Neural progenitor cell (in vitro differentiated cells): ENCODE measurements around the gene ZXDB. TPM values are rescaled to one million over a fixed set of nuclear protein-coding genes. Genes with fewer than 3 reads are reported as not detected.
"Not testable (repeated sequence)": the region's sequence is repeated elsewhere in the genome, so short reads cannot be mapped to it uniquely, and the experiment has no call there.

Source experiments
- DNase-seq: peaks from one replicate; pipeline ENCODE4 v3.0.0-alpha.2; 2016; ENCODE audit warnings: low spot score
- H2AFZ ChIP-seq: fragments of 200-600 bp; sonication (generic); replicated peaks from 2 replicates; pipeline ENCODE4 v1.6.1; 2016; ENCODE audit warnings: antibody characterized with exemption
- H3F3A ChIP-seq: fragments of 200-600 bp; sonication (generic); 2 replicates; pipeline ENCODE4 v1.6.1; 2016; ENCODE audit warnings: antibody characterized with exemption, low read depth
- H3K27ac ChIP-seq: fragments of 200-600 bp; sonication (generic); 2 replicates; pipeline ENCODE4 v1.5.1; 2016; ENCODE audit warnings: mild to moderate bottlenecking
- H3K27me3 ChIP-seq: fragments of 200-600 bp; sonication (generic); 2 replicates; pipeline ENCODE4 v1.6.1; 2016; ENCODE audit warnings: mild to moderate bottlenecking, moderate library complexity
- H3K36me3 ChIP-seq: fragments of 200-600 bp; sonication (generic); 2 replicates; pipeline ENCODE4 v1.5.1; 2016
- H3K4me1 ChIP-seq: fragments of 200-600 bp; sonication (generic); 2 replicates; pipeline ENCODE4 v1.6.1; 2016; ENCODE audit warnings: mixed run types
- H3K4me2 ChIP-seq: fragments of 200-600 bp; sonication (generic); 2 replicates; pipeline ENCODE4 v1.6.1; 2016
- H3K4me3 ChIP-seq: fragments of 200-600 bp; sonication (generic); 2 replicates; pipeline ENCODE4 v1.5.1; 2016
- H3K79me2 ChIP-seq: fragments of 200-600 bp; sonication (generic); 2 replicates; pipeline ENCODE4 v1.6.1; 2016; ENCODE audit warnings: low read depth
- H3K9ac ChIP-seq: fragments of 200-600 bp; sonication (generic); 2 replicates; pipeline ENCODE4 v1.6.1; 2016
- H3K9me3 ChIP-seq: fragments of 200-600 bp; sonication (generic); 2 replicates; pipeline ENCODE4 v1.5.1; 2016; ENCODE audit warnings: low read depth
- H4K20me1 ChIP-seq: fragments of 200-600 bp; sonication (generic); 2 replicates; pipeline ENCODE4 v1.6.1; 2016; ENCODE audit warnings: low read depth
- H3K27ac Mint-ChIP-seq: 3 replicates; pipeline ENCODE4 v1.8.0; 2021; ENCODE audit warnings: mixed read lengths
- H3K27me3 Mint-ChIP-seq: 2 replicates; pipeline ENCODE4 v1.8.0; 2022; ENCODE audit warnings: low read depth, mild to moderate bottlenecking, inconsistent platforms, moderate library complexity, mixed read lengths; ENCODE audit not compliant: insufficient read depth
- H3K36me3 Mint-ChIP-seq: 3 replicates; pipeline ENCODE4 v1.8.0; 2021; ENCODE audit warnings: mixed read lengths
- H3K4me1 Mint-ChIP-seq: 3 replicates; pipeline ENCODE4 v1.8.0; 2021; ENCODE audit warnings: mixed read lengths
- H3K4me3 Mint-ChIP-seq: 3 replicates; pipeline ENCODE4 v1.8.0; 2021; ENCODE audit warnings: mild to moderate bottlenecking, moderate library complexity, mixed read lengths
- H3K9me3 Mint-ChIP-seq: 3 replicates; pipeline ENCODE4 v1.8.0; 2020; ENCODE audit warnings: mixed read lengths
- EZH2 ChIP-seq: fragments of 200-600 bp; sonication (generic); IDR thresholded peaks from 2 replicates; pipeline ENCODE4 v1.6.1; 2017; ENCODE audit warnings: antibody characterized with exemption, mild to moderate bottlenecking, moderate library complexity
- EZH2phosphoT487 ChIP-seq: fragments of 200-600 bp; sonication (generic); IDR thresholded peaks from 2 replicates; pipeline ENCODE4 v1.6.1; 2017; ENCODE audit warnings: antibody characterized with exemption
- total RNA-seq: library from RNA; depleted of rRNA; stranded (reverse); fragments of >200 nt; gene quantifications from 2 replicates; pipeline ENCODE4 v1.2.3, GENCODE V29; 2015; ENCODE audit warnings: low replicate concordance
- TF ChIP-seq, protein P1 (sequence below): fragments of 200-600 bp; sonication (generic); IDR thresholded peaks from 2 replicates; pipeline ENCODE4 v1.5.1; 2017; ENCODE audit warnings: antibody characterized with exemption, mild to moderate bottlenecking

The ZXDB gene
- total RNA-seq, 1 donor from 2014 or later, result 8.3 TPM

GRCh38 chrX:57607295-57608187 lies 15.7 kb downstream of the ZXDB start:
- H3K9ac ChIP-seq, result no peak overlapping the region
- no peak overlapping the region for H2AFZ ChIP-seq
- peak; percentile 46 for DNase-seq
- Mint-ChIP-seq H3K4me3 (peak overlapping the region; percentile 71), H3K4me1 (no peaks in the 10 kb centered on the region), H3K27ac (no peak overlapping the region), H3K27me3 (no peaks in the 10 kb centered on the region), H3K9me3 (peaks cover 13% of the 10 kb centered on the region), H3K36me3 (no peaks in the 10 kb centered on the region)
- peaks cover 5% of the 10 kb centered on the region for H3K4me1 ChIP-seq
- H4K20me1 ChIP-seq, result no peaks in the 10 kb centered on the region
- H3K9me3 ChIP-seq, result no peaks in the 10 kb centered on the region
- no peaks in the 10 kb centered on the region for H3F3A ChIP-seq
- H3K27ac ChIP-seq, result no peak overlapping the region
- peak overlapping the region; percentile 25 for H3K4me3 ChIP-seq
- H3K27me3 ChIP-seq, result no peaks in the 10 kb centered on the region
- no peaks in the 10 kb centered on the region for H3K36me3 ChIP-seq
- no peak for TF ChIP-seq EZH2phosphoT487
- TF ChIP-seq, protein P1, sequence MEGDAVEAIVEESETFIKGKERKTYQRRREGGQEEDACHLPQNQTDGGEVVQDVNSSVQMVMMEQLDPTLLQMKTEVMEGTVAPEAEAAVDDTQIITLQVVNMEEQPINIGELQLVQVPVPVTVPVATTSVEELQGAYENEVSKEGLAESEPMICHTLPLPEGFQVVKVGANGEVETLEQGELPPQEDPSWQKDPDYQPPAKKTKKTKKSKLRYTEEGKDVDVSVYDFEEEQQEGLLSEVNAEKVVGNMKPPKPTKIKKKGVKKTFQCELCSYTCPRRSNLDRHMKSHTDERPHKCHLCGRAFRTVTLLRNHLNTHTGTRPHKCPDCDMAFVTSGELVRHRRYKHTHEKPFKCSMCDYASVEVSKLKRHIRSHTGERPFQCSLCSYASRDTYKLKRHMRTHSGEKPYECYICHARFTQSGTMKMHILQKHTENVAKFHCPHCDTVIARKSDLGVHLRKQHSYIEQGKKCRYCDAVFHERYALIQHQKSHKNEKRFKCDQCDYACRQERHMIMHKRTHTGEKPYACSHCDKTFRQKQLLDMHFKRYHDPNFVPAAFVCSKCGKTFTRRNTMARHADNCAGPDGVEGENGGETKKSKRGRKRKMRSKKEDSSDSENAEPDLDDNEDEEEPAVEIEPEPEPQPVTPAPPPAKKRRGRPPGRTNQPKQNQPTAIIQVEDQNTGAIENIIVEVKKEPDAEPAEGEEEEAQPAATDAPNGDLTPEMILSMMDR, result no peak
- no peak for TF ChIP-seq EZH2
- H3K4me2 ChIP-seq, result peak overlapping the region; percentile 55
- H3K79me2 ChIP-seq, result no peaks in the 10 kb centered on the region

DNA sequence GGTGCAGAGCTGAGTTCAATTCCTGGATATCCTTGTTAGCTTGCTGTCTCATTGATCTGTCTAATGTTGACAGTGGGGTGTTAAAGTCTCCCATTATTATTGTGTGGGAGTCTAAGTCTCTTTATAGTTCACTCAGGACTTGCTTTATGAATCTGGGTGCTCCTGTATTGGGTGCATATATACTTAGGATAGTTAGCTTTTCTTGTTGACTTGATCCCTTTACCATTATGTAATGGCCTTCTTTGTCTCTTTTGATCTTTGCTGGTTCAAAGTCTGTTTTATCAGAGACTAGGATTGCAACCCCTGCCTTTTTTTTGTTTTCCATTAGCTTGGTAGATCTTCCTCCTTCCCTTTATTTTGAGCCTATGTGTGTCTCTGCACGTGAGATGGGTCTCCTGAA lies 21.5 kb downstream of the ZXDB start:
- not testable (repeated sequence) for H4K20me1 ChIP-seq, H3K4me3 ChIP-seq, H3K4me1 Mint-ChIP-seq, DNase-seq, H3K27ac ChIP-seq, H3K4me3 Mint-ChIP-seq, H3K27ac Mint-ChIP-seq, H2AFZ ChIP-seq, H3K9ac ChIP-seq, H3K4me1 ChIP-seq, H3K36me3 Mint-ChIP-seq, H3K27me3 ChIP-seq, H3F3A ChIP-seq, H3K4me2 ChIP-seq, H3K27me3 Mint-ChIP-seq, H3K79me2 ChIP-seq, H3K36me3 ChIP-seq
- H3K9me3 Mint-ChIP-seq, result peaks cover 31% of the 10 kb centered on the region
- peaks cover 11% of the 10 kb centered on the region for H3K9me3 ChIP-seq

DNA sequence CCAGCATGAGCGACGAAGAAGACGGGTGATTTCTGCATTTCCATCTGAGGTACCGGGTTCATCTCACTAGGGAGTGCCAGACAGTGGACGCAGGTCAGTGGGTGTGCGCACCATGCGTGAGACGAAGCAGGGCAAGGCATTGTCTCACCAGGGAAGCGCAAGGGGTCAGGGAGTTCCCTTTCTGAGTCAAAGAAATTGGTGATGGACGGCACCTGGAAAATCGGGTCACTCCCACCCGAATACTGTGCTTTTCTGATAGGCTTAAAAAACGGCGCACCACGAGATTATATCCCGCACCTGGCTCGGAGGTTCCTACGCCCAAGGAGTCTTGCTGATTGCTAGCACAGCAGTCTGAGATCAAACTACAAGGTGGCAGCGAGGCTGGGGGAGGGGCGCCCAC lies 37.6 kb downstream of the ZXDB start:
- H3K4me1 Mint-ChIP-seq, result not testable (repeated sequence)

DNA sequence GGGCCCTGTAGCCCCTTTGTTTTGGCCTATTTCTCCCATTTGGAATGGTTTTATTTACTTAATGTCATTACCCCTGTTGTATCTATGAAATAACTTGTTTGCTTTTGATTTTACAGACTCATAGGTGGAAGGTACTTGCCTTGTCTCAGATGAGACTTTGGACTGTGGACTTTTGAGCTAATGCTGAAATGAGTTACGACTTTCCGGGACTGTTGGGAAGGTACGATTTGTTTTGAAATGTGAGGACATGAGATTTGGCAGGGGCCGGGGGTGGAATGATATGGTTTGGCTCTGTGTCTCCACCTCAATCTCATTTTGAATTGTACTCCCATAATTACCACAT lies 48.8 kb downstream of the ZXDB start:
- no peak for DNase-seq
- no peaks in the 10 kb centered on the region for H3K4me1 ChIP-seq
- H3K36me3 ChIP-seq, result no peaks in the 10 kb centered on the region
- H3K27me3 Mint-ChIP-seq, result no peaks in the 10 kb centered on the region
- no peak overlapping the region for H3K27ac Mint-ChIP-seq
- H3K9me3 Mint-ChIP-seq, result peaks cover 9% of the 10 kb centered on the region
- no peak overlapping the region for H2AFZ ChIP-seq
- no peaks in the 10 kb centered on the region for H3K36me3 Mint-ChIP-seq
- no peak overlapping the region for H3K4me3 ChIP-seq
- no peaks in the 10 kb centered on the region for H3K27me3 ChIP-seq
- no peak overlapping the region for H3K4me2 ChIP-seq
- H3F3A ChIP-seq, result no peaks in the 10 kb centered on the region
- no peak overlapping the region for H3K4me3 Mint-ChIP-seq
- no peak overlapping the region for H3K27ac ChIP-seq
- no peaks in the 10 kb centered on the region for H3K4me1 Mint-ChIP-seq
- H3K9ac ChIP-seq, result no peak overlapping the region
- H3K9me3 ChIP-seq, result peaks cover 17% of the 10 kb centered on the region
- H4K20me1 ChIP-seq, result no peaks in the 10 kb centered on the region
- TF ChIP-seq EZH2 (no peak), EZH2phosphoT487 (no peak)
- TF ChIP-seq, protein P1, result no peak
- no peaks in the 10 kb centered on the region for H3K79me2 ChIP-seq

More for the DNA sequence above, 37.6 kb downstream of the ZXDB start:
- not testable (repeated sequence) for H4K20me1 ChIP-seq, H3K4me1 ChIP-seq, H3F3A ChIP-seq, H3K27me3 Mint-ChIP-seq, H2AFZ ChIP-seq, H3K36me3 ChIP-seq, H3K4me3 ChIP-seq, H3K27ac ChIP-seq, H3K79me2 ChIP-seq, H3K4me2 ChIP-seq, H3K27ac Mint-ChIP-seq, H3K9me3 ChIP-seq, DNase-seq, H3K27me3 ChIP-seq, H3K9ac ChIP-seq, H3K4me3 Mint-ChIP-seq, H3K36me3 Mint-ChIP-seq
- peaks cover 39% of the 10 kb centered on the region for H3K9me3 Mint-ChIP-seq
